Adrenal gland (tissue), 5 donors: ENCODE results near the gene SCFD2.

Experiments used
- POLR2A ChIP-seq, 2 donors: fragments of 450-650 bp; IDR thresholded peaks; one replicate each; pipeline ENCODE4 v1.6.1; 2017; ENCODE audit warnings: antibody characterized with exemption in 2 of 2, mild to moderate bottlenecking in 2 of 2, moderate library complexity in 1 of 2
- TF ChIP-seq, protein P1 (sequence below), 6 experiments: fragments of 450-650 bp in 4 of 6; fragments of 200-600 bp in 2 of 6; sonication (generic) in 1 of 6; IDR thresholded peaks; 1 replicate in 5 of 6; 2 replicates in 1 of 6; pipeline versions ENCODE4 v1.5.1 to v1.8.0; 2016 to 2021; ENCODE audit warnings: antibody characterized with exemption in 6 of 6, mild to moderate bottlenecking in 2 of 6, moderate library complexity in 1 of 6
- donor health status: DM: no; HTN: no; CAD: no.

DNA sequence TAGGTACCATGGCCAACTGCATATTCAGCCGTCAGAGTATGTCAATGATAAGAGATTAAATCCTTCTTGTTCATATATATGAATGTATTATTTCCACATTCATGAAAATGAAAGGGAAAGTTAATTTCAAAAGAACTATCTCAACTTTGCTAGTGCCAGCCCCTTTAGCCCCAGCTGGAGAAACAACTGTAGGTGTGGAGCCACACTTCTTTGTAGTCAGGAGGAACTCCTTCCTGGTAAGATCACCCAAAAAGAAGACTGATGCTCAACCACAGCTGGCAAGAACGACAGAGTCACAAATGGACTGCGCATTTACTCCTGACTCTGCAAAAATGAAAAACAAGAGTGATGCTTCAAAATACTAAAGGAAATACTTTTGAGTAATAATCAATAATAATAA lies 367.4 kb downstream of the SCFD2 start:
- TF ChIP-seq, protein P1, sequence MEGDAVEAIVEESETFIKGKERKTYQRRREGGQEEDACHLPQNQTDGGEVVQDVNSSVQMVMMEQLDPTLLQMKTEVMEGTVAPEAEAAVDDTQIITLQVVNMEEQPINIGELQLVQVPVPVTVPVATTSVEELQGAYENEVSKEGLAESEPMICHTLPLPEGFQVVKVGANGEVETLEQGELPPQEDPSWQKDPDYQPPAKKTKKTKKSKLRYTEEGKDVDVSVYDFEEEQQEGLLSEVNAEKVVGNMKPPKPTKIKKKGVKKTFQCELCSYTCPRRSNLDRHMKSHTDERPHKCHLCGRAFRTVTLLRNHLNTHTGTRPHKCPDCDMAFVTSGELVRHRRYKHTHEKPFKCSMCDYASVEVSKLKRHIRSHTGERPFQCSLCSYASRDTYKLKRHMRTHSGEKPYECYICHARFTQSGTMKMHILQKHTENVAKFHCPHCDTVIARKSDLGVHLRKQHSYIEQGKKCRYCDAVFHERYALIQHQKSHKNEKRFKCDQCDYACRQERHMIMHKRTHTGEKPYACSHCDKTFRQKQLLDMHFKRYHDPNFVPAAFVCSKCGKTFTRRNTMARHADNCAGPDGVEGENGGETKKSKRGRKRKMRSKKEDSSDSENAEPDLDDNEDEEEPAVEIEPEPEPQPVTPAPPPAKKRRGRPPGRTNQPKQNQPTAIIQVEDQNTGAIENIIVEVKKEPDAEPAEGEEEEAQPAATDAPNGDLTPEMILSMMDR (IDR thresholded peaks at IDR 0.05), result no peak
- no peak for TF ChIP-seq POLR2A (IDR thresholded peaks at IDR 0.05)
